Testis (tissue), 2 donors: Measurements from ENCODE around the gene GPR35.

ENCODE experiments used
- CTCF ChIP-seq, 3 experiments: fragments of 450-650 bp in 2 of 3; fragments of 200-600 bp in 1 of 3; sonication (generic) in 1 of 3; IDR thresholded peaks; one replicate each; pipeline ENCODE4 v1.5.1; 2016 to 2019; ENCODE audit warnings: antibody characterized with exemption in 3 of 3, mild to moderate bottlenecking in 2 of 3, moderate library complexity in 1 of 3
- POLR2A ChIP-seq: fragments of 450-650 bp; IDR thresholded peaks from one replicate; pipeline ENCODE4 v1.6.1; 2017; ENCODE audit warnings: antibody characterized with exemption, mild to moderate bottlenecking, moderate library complexity

GRCh38 chr2:240615820-240616547 lies 9.3 kb upstream of the GPR35 start:
- no peak for TF ChIP-seq CTCF (IDR thresholded peaks at IDR 0.05)
- TF ChIP-seq POLR2A, result no peak
